ENCODE results near the gene NBEA.

NBEA gene

GRCh38 chr13:35524171-35524570 lies 582.1 kb downstream of the NBEA start:
- TF ChIP-seq CTCF (IDR thresholded peaks at IDR 0.05; ENCODE audit: extremely low read depth, insufficient read depth, missing control alignments): no peak
- in situ Hi-C loops (cut with MboI; ENCODE audit: low pct_unique_long_range_greater_than_20kb, low sequenced_read_pairs, unreplicated experiment): no loop called here

GRCh38 chr13:35526577-35526976 lies 584.5 kb downstream of the NBEA start:
- DNase-seq (ENCODE audit: low spot score): no peak
- in situ Hi-C loops (cut with MboI; ENCODE audit: low pct_unique_long_range_greater_than_20kb, low sequenced_read_pairs, unreplicated experiment): no loop called here
- no peak for TF ChIP-seq CTCF (IDR thresholded peaks at IDR 0.05; ENCODE audit: extremely low read depth, insufficient read depth, missing control alignments)

More at GRCh38 chr13:35524171-35524570, 582.1 kb downstream of the NBEA start:
- no peak for DNase-seq (ENCODE audit: low spot score)

- in situ Hi-C loops (cut with MboI; ENCODE audit: low pct_unique_long_range_greater_than_20kb, low sequenced_read_pairs, unreplicated experiment): no loop called here
- DNase-seq (ENCODE audit: low spot score): no peak
- no peak for TF ChIP-seq CTCF (IDR thresholded peaks at IDR 0.05; ENCODE audit: extremely low read depth, insufficient read depth, missing control alignments)
These were observed 585.4 kb downstream of the NBEA start for GRCh38 chr13:35527451-35527850.

GRCh38 chr13:35530147-35530546 lies 588.1 kb downstream of the NBEA start:
- DNase-seq (ENCODE audit: low spot score): no peak
- in situ Hi-C loops (cut with MboI; ENCODE audit: low pct_unique_long_range_greater_than_20kb, low sequenced_read_pairs, unreplicated experiment): no loop called here
- TF ChIP-seq CTCF (IDR thresholded peaks at IDR 0.05; ENCODE audit: extremely low read depth, insufficient read depth, missing control alignments): no peak

- no peak for DNase-seq (ENCODE audit: low spot score)
- in situ Hi-C loops (cut with MboI; ENCODE audit: low pct_unique_long_range_greater_than_20kb, low sequenced_read_pairs, unreplicated experiment): no loop called here
- TF ChIP-seq CTCF (IDR thresholded peaks at IDR 0.05; ENCODE audit: extremely low read depth, insufficient read depth, missing control alignments): no peak
These were observed 588.5 kb downstream of the NBEA start for GRCh38 chr13:35530581-35530980.

- TF ChIP-seq CTCF (IDR thresholded peaks at IDR 0.05; ENCODE audit: extremely low read depth, insufficient read depth, missing control alignments): no peak
- no peak for DNase-seq (ENCODE audit: low spot score)
- in situ Hi-C loops (cut with MboI; ENCODE audit: low pct_unique_long_range_greater_than_20kb, low sequenced_read_pairs, unreplicated experiment): no loop called here
These were observed 589.5 kb downstream of the NBEA start for GRCh38 chr13:35531526-35531925.

- in situ Hi-C loops (cut with MboI; ENCODE audit: low pct_unique_long_range_greater_than_20kb, low sequenced_read_pairs, unreplicated experiment): no loop called here
- TF ChIP-seq CTCF (IDR thresholded peaks at IDR 0.05; ENCODE audit: extremely low read depth, insufficient read depth, missing control alignments): no peak
- no peak for DNase-seq (ENCODE audit: low spot score)
These were observed 592.3 kb downstream of the NBEA start for GRCh38 chr13:35534343-35534742.
